CD4-positive, alpha-beta T cell treated with Interleukin-4 for 4 hours (primary cell): ENCODE data around the gene SLC25A26.
"Not testable (repeated sequence)": the region's sequence is repeated elsewhere in the genome, so short reads cannot be mapped to it uniquely, and the experiment has no call there.

Experiments used
- DNase-seq: peaks from one replicate; pipeline ENCODE4 v3.0.0-alpha.2; 2020

The SLC25A26 gene

DNA sequence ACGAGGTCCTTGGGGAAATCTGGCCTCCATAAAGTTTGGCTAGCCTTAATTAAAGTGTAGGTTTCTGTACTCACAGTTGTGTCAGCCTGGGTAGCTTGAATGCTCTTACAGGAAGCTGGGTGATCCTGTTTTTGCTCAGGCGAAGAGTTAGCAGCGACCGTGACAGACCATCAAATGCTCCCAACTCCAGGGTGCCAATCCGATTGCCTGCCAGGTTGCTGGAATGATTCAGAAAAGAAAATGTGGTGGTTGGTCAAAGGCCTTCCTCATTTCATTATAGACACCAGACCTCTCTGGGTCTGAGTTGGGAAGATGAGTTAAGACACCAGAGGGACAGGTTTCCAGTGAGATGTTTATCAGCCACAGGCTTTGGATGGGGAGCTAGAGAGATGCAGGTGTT is 194.0 kb downstream of the SLC25A26 start:
- DNase-seq: no peak

DNA sequence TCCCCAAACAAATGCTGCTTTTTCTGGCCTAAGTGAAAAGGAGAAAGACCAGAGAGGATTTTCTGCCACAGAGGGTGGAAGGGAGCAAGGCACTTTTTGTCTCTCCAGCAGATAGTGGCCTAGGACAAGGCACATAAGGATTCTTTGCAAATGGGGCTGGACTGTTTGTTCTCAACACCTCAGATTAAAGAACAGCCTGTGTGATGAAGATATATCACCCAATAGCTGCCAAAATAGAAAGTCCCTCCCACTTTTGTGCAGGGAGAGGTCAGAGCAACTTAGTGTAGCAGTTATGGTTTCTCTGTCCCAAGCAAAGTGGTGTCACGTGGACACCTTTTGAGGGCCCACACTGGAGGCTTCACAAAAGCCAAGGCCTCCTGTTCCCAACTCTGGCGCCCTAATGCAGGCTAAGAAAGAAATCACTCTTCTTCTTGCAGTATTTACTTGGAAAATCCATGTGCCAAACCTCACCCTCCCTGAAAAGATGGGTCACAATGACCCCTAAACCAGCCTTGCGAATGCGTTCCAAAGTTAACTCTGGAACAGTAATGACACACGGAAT is 195.1 kb downstream of the SLC25A26 start:
- DNase-seq: no peak

- DNase-seq: no peak
Measured at GRCh38 chr3:66416556-66417304, 195.9 kb downstream of the SLC25A26 start.

DNA sequence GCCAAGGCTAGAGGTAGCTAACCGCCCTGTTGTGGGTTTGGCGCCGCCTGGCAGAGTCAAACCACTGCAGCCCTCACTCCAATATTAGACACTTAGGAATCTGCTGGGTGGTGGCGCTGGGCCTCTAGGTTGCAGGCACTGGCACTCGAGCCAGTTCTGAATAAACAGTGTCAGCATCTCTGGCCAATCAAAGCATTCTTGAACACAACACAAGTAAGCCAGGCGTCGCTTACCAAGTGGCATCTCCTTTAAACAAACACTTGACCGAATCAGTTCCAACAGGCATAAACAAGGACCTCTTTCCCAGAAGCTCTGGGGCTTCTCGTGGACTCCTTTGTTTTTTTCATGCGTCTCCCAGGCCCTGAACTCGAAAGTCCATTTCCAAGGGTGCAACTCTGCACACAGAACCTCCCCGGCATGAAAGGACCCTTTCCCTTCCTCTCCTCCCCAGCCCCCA is 197.7 kb downstream of the SLC25A26 start:
- DNase-seq: no peak

- DNase-seq: no peak
Measured at GRCh38 chr3:66419036-66419435, 198.2 kb downstream of the SLC25A26 start.

GRCh38 chr3:66421144-66421543 is 200.3 kb downstream of the SLC25A26 start:
- DNase-seq: not testable (repeated sequence)

GRCh38 chr3:66421893-66422292 is 201.1 kb downstream of the SLC25A26 start:
- DNase-seq: not testable (repeated sequence)

DNA sequence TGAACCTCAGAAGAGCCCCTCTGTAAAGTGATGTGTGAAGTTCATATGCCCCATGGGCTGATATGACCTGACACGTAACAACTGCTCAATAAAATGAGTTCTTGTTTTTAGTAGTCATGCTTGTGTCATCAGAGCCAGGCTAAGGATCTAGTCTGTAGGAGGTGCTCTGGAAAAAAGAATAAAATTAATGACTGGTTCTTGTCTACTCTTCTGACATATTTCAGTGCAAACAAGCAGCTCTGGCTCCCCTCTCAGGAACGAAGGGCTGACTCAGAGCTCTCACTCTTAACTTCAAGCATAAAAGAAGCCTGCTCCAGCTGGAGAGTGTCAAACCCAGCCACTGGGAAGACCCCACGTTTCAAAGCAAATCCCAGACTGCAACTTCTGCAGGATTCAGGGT is 203.0 kb downstream of the SLC25A26 start:
- no peak for DNase-seq

DNA sequence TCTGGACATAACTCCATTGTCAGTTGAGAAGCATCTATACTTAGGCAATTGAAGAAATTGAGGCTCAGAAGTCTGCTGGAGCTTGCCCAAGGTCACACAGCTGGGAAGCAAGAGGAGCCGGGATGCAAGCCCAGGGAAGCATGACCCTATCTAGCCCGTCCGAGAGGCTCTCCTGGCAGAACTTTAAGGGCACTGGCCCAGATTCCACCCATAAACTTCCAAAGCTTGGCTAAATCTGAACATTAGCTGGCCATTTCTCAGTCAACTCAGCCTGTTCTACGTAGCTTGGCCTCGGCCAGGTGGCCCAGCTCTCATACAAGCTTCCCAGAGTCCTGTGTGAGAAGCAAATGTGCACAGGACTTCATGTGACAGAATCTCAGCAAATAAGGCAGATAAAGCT is 204.2 kb downstream of the SLC25A26 start:
- no peak for DNase-seq

DNA sequence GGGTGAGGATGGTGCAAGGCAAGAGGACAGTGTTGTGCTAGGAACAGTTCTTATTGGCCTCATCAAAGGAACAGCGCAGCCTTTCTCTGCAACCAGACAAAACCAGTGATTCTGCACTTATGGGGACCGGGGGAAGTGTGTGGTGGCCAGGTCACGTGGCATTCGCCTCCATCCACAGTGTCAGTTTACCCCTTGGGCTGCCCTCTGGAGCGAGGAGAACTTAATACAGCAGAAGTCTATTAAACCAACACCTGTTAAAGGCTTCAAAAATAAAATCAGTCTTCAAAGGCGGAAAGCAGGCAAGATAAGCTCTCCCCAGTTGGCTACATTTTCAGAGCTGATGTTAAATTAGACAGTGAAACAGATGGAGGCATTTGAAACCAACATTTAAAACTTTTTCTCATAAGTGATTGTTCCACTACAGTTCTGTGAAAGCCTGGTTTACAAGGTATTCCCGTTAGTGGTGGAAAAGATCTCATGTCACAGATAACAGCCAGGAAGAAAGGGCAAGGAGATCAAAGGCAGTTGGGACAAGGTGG is 204.8 kb downstream of the SLC25A26 start:
- DNase-seq: no peak

DNA sequence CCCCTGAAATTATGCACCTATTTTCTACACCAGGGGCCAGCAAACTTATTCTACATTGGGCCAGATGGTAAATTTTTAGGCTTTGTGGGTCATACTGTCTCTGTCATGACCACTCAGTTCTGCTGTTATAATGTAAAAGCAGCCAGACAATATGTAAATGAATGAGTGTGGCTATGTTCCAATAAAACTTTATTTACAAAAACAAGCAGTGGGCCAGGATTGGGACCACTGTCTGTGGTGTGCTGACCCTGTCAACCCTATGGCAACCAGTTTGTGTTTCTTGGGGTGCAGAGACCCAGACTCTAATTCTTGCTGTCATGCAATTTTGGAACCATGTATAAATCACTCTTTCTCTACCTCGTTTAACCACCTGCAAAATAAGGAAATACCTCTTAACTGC is 205.3 kb downstream of the SLC25A26 start:
- DNase-seq: no peak

- DNase-seq: no peak
Measured at GRCh38 chr3:66427352-66427751, 206.6 kb downstream of the SLC25A26 start.

GRCh38 chr3:66427951-66428474 is 207.2 kb downstream of the SLC25A26 start:
- no peak for DNase-seq
